Measurements from ENCODE around the gene VASH2. TPM values are rescaled to one million over a fixed set of nuclear protein-coding genes. Genes with fewer than 3 reads are reported as not detected.
"Not testable (repeated sequence)": the region's sequence is repeated elsewhere in the genome, so short reads cannot be mapped to it uniquely, and the experiment has no call there.

Gene VASH2
- total and polyA plus RNA-seq, 2 donors (not counting 1 experiment from before 2014, with no cell fraction given), result 0.17 to 0.22 TPM

DNA sequence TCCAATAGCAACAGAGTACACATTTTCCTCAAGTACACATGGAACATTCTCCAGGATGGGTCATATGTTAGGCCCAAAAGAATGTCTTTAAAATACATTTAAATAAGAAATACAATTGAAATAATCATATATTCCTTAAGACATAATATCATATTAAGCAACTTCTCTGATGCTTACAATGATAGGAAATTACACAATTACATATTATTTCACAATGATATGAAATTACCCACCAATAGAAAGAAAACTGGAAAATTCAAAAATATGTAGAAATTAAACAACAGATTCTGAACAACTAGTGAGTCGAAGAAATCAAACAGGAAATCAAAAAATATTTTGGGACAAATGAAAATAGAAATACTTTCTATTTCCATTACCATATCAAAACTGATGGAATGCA lies 46.7 kb upstream of the VASH2 start:
- Histone ChIP-seq H3K36me3 (ENCODE audit: control insufficient read depth, insufficient read depth, low read length) (peaks cover under 1% of the 10 kb centered on the region), H3K27ac (ENCODE audit: insufficient read depth, low read length) (no peak overlapping the region), H3K9ac (ENCODE audit: insufficient read depth, low read length) (no peak overlapping the region), H3K4me3 (replicated peaks in 1 of 4; ENCODE audit: control extremely low read depth in 1 of 4, insufficient read depth in 1 of 4, low read depth in 3 of 4, low read length in 4 of 4) (no peak overlapping the region), H3K4me1 (ENCODE audit: control insufficient read depth, extremely low read depth, insufficient read depth, low read length) (no peaks in the 10 kb centered on the region), H3K4me2 (ENCODE audit: extremely low read depth, insufficient read depth, low read length) (no peak overlapping the region), H3K27me3 (ENCODE audit: control insufficient read depth, insufficient read depth, low read length) (no peaks in the 10 kb centered on the region), H4K20me1 (ENCODE audit: control insufficient read depth, extremely low read depth, insufficient read depth, low read length) (no peaks in the 10 kb centered on the region), H3K9me3 (ENCODE audit: control insufficient read depth, insufficient read depth, low read depth, low read length) (no peaks in the 10 kb centered on the region), H3K79me2 (ENCODE audit: control insufficient read depth, insufficient read depth, low read length) (no peaks in the 10 kb centered on the region), H2AFZ (ENCODE audit: low read length) (no peak overlapping the region)
- no peak for TF ChIP-seq EZH2 (IDR thresholded peaks at IDR 0.05; ENCODE audit: low read length, missing control alignments)
- TF ChIP-seq, protein P1, sequence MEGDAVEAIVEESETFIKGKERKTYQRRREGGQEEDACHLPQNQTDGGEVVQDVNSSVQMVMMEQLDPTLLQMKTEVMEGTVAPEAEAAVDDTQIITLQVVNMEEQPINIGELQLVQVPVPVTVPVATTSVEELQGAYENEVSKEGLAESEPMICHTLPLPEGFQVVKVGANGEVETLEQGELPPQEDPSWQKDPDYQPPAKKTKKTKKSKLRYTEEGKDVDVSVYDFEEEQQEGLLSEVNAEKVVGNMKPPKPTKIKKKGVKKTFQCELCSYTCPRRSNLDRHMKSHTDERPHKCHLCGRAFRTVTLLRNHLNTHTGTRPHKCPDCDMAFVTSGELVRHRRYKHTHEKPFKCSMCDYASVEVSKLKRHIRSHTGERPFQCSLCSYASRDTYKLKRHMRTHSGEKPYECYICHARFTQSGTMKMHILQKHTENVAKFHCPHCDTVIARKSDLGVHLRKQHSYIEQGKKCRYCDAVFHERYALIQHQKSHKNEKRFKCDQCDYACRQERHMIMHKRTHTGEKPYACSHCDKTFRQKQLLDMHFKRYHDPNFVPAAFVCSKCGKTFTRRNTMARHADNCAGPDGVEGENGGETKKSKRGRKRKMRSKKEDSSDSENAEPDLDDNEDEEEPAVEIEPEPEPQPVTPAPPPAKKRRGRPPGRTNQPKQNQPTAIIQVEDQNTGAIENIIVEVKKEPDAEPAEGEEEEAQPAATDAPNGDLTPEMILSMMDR (conservative IDR thresholded peaks at IDR 0.05 in 1 of 2, IDR thresholded peaks at IDR 0.05 in 1 of 2; ENCODE audit: low read depth in 1 of 2, low read length in 2 of 2), result no peak
- DNase-seq (ENCODE audit: low read depth in 2 of 2), result no peak

DNA sequence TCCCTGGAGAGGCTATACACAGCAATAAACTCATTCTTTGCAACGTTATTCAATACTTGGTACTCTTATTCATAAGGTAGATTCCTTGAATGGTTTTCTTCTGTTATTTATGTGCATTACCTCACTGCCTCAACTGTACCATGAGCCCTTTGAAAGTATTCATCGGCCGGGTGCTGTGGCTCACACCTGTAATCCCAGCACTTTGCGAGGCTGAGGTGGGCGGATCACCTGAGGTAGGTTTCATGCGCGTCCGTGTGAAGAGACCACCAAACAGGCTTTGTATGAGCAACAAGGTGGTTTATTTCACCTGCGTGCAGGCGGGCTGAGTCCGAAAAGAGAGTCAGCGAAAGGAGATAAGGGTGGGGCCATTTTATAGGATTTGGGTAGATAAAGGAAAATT lies 42.3 kb upstream of the VASH2 start:
- not testable (repeated sequence) for H3K79me2 ChIP-seq (ENCODE audit: control insufficient read depth, insufficient read depth, low read length); H3K4me3 ChIP-seq (replicated peaks in 1 of 4; ENCODE audit: control extremely low read depth in 1 of 4, insufficient read depth in 1 of 4, low read depth in 3 of 4, low read length in 4 of 4); H3K9ac ChIP-seq (ENCODE audit: insufficient read depth, low read length); H2AFZ ChIP-seq (ENCODE audit: low read length); H3K9me3 ChIP-seq (ENCODE audit: control insufficient read depth, insufficient read depth, low read depth, low read length); H3K27ac ChIP-seq (ENCODE audit: insufficient read depth, low read length); H3K4me1 ChIP-seq (ENCODE audit: control insufficient read depth, extremely low read depth, insufficient read depth, low read length); H3K36me3 ChIP-seq (ENCODE audit: control insufficient read depth, insufficient read depth, low read length); H3K27me3 ChIP-seq (ENCODE audit: control insufficient read depth, insufficient read depth, low read length); H4K20me1 ChIP-seq (ENCODE audit: control insufficient read depth, extremely low read depth, insufficient read depth, low read length); H3K4me2 ChIP-seq (ENCODE audit: extremely low read depth, insufficient read depth, low read length); DNase-seq (ENCODE audit: low read depth in 2 of 2)

DNA sequence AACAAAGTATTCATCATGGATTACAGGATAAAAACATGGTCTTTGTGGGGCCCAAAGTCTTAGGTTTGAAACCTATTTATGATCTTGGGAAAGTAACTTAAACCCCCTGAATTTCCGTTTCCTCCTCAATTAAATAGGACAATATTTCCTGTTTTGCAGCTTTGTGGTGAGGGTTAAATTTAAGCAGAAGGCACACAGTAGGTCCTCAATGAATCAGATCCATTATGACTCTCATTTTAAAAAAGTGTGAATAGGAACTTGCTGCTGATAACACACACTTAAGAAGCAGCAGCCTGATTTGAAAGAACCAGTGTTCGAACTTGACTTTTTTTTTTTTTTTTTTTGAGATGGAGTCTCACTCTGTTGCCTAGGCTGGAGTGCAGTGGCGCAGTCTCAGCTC lies 41.4 kb upstream of the VASH2 start:
- Histone ChIP-seq H3K4me1 (ENCODE audit: control insufficient read depth, extremely low read depth, insufficient read depth, low read length) (no peaks in the 10 kb centered on the region), H3K4me3 (replicated peaks in 1 of 4; ENCODE audit: control extremely low read depth in 1 of 4, insufficient read depth in 1 of 4, low read depth in 3 of 4, low read length in 4 of 4) (no peak overlapping the region), H2AFZ (ENCODE audit: low read length) (no peak overlapping the region), H3K4me2 (ENCODE audit: extremely low read depth, insufficient read depth, low read length) (no peak overlapping the region), H4K20me1 (ENCODE audit: control insufficient read depth, extremely low read depth, insufficient read depth, low read length) (no peaks in the 10 kb centered on the region), H3K27me3 (ENCODE audit: control insufficient read depth, insufficient read depth, low read length) (no peaks in the 10 kb centered on the region), H3K36me3 (ENCODE audit: control insufficient read depth, insufficient read depth, low read length) (no peaks in the 10 kb centered on the region), H3K9ac (ENCODE audit: insufficient read depth, low read length) (no peak overlapping the region), H3K79me2 (ENCODE audit: control insufficient read depth, insufficient read depth, low read length) (no peaks in the 10 kb centered on the region), H3K9me3 (ENCODE audit: control insufficient read depth, insufficient read depth, low read depth, low read length) (no peaks in the 10 kb centered on the region), H3K27ac (ENCODE audit: insufficient read depth, low read length) (no peak overlapping the region)
- TF ChIP-seq EZH2 (IDR thresholded peaks at IDR 0.05; ENCODE audit: low read length, missing control alignments), result no peak
- TF ChIP-seq, protein P1 (conservative IDR thresholded peaks at IDR 0.05 in 1 of 2, IDR thresholded peaks at IDR 0.05 in 1 of 2; ENCODE audit: low read depth in 1 of 2, low read length in 2 of 2), result no peak
- no peak for DNase-seq (ENCODE audit: low read depth in 2 of 2)

Measured in fibroblast of lung (primary cell).